GM12878 (cell line): ENCODE results near the gene GRIK5.

ENCODE experiments used
- ATF2 ChIP-seq: IDR thresholded peaks from 2 replicates; pipeline ENCODE4 v1.6.1; 2012; ENCODE audit warnings: low read length, inconsistent platforms
- BACH1 ChIP-seq: fragments of 450-650 bp; IDR thresholded peaks from 2 replicates; pipeline ENCODE4 v1.6.1; 2017; ENCODE audit warnings: mild to moderate bottlenecking, borderline replicate concordance
- BCL11A ChIP-seq: IDR thresholded peaks from 2 replicates; pipeline ENCODE4 v1.6.1; 2011; ENCODE audit warnings: low read depth, low read length
- CTCF ChIP-seq, 3 experiments: IDR thresholded peaks in 2 of 3; conservative IDR thresholded peaks in 1 of 3; 2 replicates each; pipeline ENCODE4 v1.5.1; 2011; ENCODE audit warnings: low read depth in 3 of 3, low read length in 3 of 3, mild to moderate bottlenecking in 3 of 3, control low read depth in 2 of 3, moderate library complexity in 2 of 3, inconsistent platforms in 1 of 3, mixed read lengths in 1 of 3; ENCODE audit not compliant: control insufficient read depth in 2 of 3, insufficient read depth in 1 of 3; ENCODE audit errors: extremely low read depth in 1 of 3
- E2F4 ChIP-seq: IDR thresholded peaks from 2 replicates; pipeline ENCODE4 v1.6.1; 2012; ENCODE audit warnings: low read depth, low read length, improper control_type of control experiment
- ESRRA ChIP-seq: IDR thresholded peaks from 2 replicates; pipeline ENCODE4 v1.6.1; 2012; ENCODE audit warnings: mild to moderate bottlenecking, low read length, improper control_type of control experiment
- NFYA ChIP-seq: IDR thresholded peaks from 2 replicates; pipeline ENCODE4 v1.6.1; 2011; ENCODE audit warnings: low read depth, mild to moderate bottlenecking, low read length, improper control_type of control experiment, borderline replicate concordance
- NRF1 ChIP-seq: conservative IDR thresholded peaks from 2 replicates; pipeline ENCODE4 v1.6.1; 2011; ENCODE audit warnings: mild to moderate bottlenecking, low read depth, low read length, improper control_type of control experiment
- POLR2A ChIP-seq: IDR thresholded peaks from 2 replicates; pipeline ENCODE4 v1.6.1; 2011; ENCODE audit warnings: low read depth, mild to moderate bottlenecking, low read length
- SMC3 ChIP-seq: IDR thresholded peaks from 2 replicates; pipeline ENCODE4 v1.6.1; 2011; ENCODE audit warnings: low read length, improper control_type of control experiment, borderline replicate concordance
- SP1 ChIP-seq: IDR thresholded peaks from one replicate; pipeline ENCODE4 v1.6.1; 2011; ENCODE audit warnings: low read depth, low read length
- WRNIP1 ChIP-seq: IDR thresholded peaks from 2 replicates; pipeline ENCODE4 v1.6.1; 2011; ENCODE audit warnings: low read depth, low read length, improper control_type of control experiment, borderline replicate concordance

DNA sequence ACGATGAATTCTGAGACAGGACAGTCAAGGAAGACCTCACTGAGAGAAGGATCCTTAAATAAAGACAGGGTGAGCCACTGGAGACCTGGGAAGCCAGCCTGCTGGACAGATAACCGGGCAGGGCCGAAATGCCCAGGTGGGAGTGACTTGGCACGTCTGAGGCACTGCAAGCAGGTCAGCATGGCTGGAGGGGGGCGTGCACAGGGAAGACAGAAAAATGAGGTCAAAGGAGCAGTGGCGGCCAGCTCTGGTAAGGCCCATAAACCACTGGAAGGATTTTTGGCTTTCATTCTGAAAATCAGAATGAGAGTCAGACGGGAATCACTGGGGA lies 70.2 kb downstream of the GRIK5 start:
- no peak for TF ChIP-seq BACH1
- no peak for TF ChIP-seq WRNIP1
- no peak for TF ChIP-seq SP1
- no peak for TF ChIP-seq POLR2A
- TF ChIP-seq CTCF (IDR thresholded peaks at IDR 0.05 in 2 of 3, conservative IDR thresholded peaks at IDR 0.05 in 1 of 3; ENCODE audit: control insufficient read depth in 2 of 3, extremely low read depth in 1 of 3, insufficient read depth in 1 of 3, low read depth in 3 of 3, low read length in 3 of 3), result no peak
- TF ChIP-seq SMC3, result no peak
- no peak for TF ChIP-seq ATF2
- TF ChIP-seq BCL11A, result no peak
- no peak for TF ChIP-seq E2F4
- no peak for TF ChIP-seq NRF1
- no peak for TF ChIP-seq NFYA
- no peak for TF ChIP-seq ESRRA
